HG02973 (cell line): ENCODE measurements around the gene LRRC32.
"Not testable (repeated sequence)": the region's sequence is repeated elsewhere in the genome, so short reads cannot be mapped to it uniquely, and the experiment has no call there.

ENCODE experiments used
- ATAC-seq: cut with Tn5 transposase; IDR thresholded peaks from one replicate; pipeline ENCODE4 v1.9.1; 2021; ENCODE audit warnings: moderate library complexity; ENCODE audit not compliant: unreplicated experiment

Gene LRRC32

GRCh38 chr11:76616676-76617552 is 53.6 kb downstream of the LRRC32 start:
- no peak for ATAC-seq

GRCh38 chr11:76615950-76616349 is 54.6 kb downstream of the LRRC32 start:
- no peak for ATAC-seq

GRCh38 chr11:76614471-76615179 is 55.9 kb downstream of the LRRC32 start:
- ATAC-seq = no peak

- ATAC-seq = no peak
Observed at GRCh38 chr11:76613901-76614300, 56.6 kb downstream of the LRRC32 start.

GRCh38 chr11:76612226-76612625 is 58.3 kb downstream of the LRRC32 start:
- ATAC-seq = no peak

GRCh38 chr11:76610871-76611475 is 59.6 kb downstream of the LRRC32 start:
- ATAC-seq = no peak

GRCh38 chr11:76610371-76610770 is 60.2 kb downstream of the LRRC32 start:
- ATAC-seq = no peak

GRCh38 chr11:76609736-76610370 is 60.7 kb downstream of the LRRC32 start:
- ATAC-seq = no peak

GRCh38 chr11:76608879-76609460 is 61.6 kb downstream of the LRRC32 start:
- ATAC-seq = not testable (repeated sequence)

- ATAC-seq = not testable (repeated sequence)
Observed at GRCh38 chr11:76608228-76608627, 62.3 kb downstream of the LRRC32 start.
